Dendritic cell treated with granulocyte-macrophage colony-stimulating factor and Interleukin-4, amounts not matched to agents 40 ng/mL and 50 ng/mL, for 4 days (primary cell): Measurements from ENCODE around the gene GALNT2.

Experiments
- H3K27ac Mint-ChIP-seq: one replicate; pipeline ENCODE4 v1.8.0; 2022; ENCODE audit warnings: mild to moderate bottlenecking, mixed read lengths
- H3K27me3 Mint-ChIP-seq: one replicate; pipeline ENCODE4 v1.8.0; 2022; ENCODE audit warnings: mild to moderate bottlenecking, mixed read lengths
- H3K36me3 Mint-ChIP-seq: one replicate; pipeline ENCODE4 v1.8.0; 2022; ENCODE audit warnings: low read depth, mixed read lengths
- H3K4me1 Mint-ChIP-seq: one replicate; pipeline ENCODE4 v1.8.0; 2022; ENCODE audit warnings: low read depth, mixed read lengths
- H3K4me3 Mint-ChIP-seq: one replicate; pipeline ENCODE4 v1.8.0; 2022; ENCODE audit warnings: mild to moderate bottlenecking, moderate library complexity, mixed read lengths
- H3K9me3 Mint-ChIP-seq: one replicate; pipeline ENCODE4 v1.8.0; 2022; ENCODE audit warnings: mixed read lengths
- intact Hi-C: fragments of 100-400 bp; cut with micrococcal nuclease; formaldehyde crosslinking; loops from one replicate; pipeline ENCODE4 v1.15.0; 2022

Gene GALNT2

GRCh38 chr1:230100932-230101331, 33.9 kb downstream of the GALNT2 start:
- Mint-ChIP-seq H3K4me1 (peaks cover 45% of the 10 kb centered on the region), H3K27ac (no peak overlapping the region)
- intact Hi-C loops: no loop called here

DNA sequence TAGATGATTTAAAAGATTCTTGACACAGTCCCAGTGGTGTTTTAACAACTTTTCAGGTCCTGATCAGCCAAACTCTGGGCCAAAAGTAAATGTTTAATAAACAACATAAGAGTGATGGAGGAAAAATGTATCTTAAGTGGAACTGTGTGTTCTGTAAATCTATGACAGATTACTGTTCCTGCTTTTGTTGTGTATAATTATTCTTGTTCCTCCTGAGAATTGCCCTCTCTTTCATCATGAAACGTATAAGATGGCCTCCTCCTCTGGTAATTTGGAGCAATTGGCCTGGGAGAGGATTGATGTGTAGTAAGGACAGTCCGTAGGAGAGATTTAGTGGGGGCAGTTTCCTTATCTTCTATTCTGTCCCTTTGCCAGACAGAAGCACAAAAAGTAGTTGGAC, 34.5 kb downstream of the GALNT2 start:
- Mint-ChIP-seq H3K27me3 (no peaks in the 10 kb centered on the region), H3K9me3 (no peaks in the 10 kb centered on the region), H3K4me1 (peaks cover 46% of the 10 kb centered on the region), H3K4me3 (no peak overlapping the region), H3K36me3 (peaks cover 5% of the 10 kb centered on the region), H3K27ac (no peak overlapping the region)
- intact Hi-C loops: no loop called here

More at GRCh38 chr1:230100932-230101331, 33.9 kb downstream of the GALNT2 start:
- Mint-ChIP-seq H3K36me3 (peaks cover 5% of the 10 kb centered on the region), H3K27me3 (no peaks in the 10 kb centered on the region), H3K9me3 (no peaks in the 10 kb centered on the region), H3K4me3 (no peak overlapping the region)

- intact Hi-C loops: no loop called here
- H3K4me1 Mint-ChIP-seq: peaks cover 50% of the 10 kb centered on the region
- no peak overlapping the region for H3K4me3 Mint-ChIP-seq
- H3K36me3 Mint-ChIP-seq: peaks cover 5% of the 10 kb centered on the region
- no peaks in the 10 kb centered on the region for H3K9me3 Mint-ChIP-seq
- no peak overlapping the region for H3K27ac Mint-ChIP-seq
- no peaks in the 10 kb centered on the region for H3K27me3 Mint-ChIP-seq
These were observed 35.0 kb downstream of the GALNT2 start for GRCh38 chr1:230102046-230102445.

- peaks cover under 1% of the 10 kb centered on the region for H3K36me3 Mint-ChIP-seq
- H3K4me1 Mint-ChIP-seq: peaks cover 55% of the 10 kb centered on the region
- no peak overlapping the region for H3K27ac Mint-ChIP-seq
- no peak overlapping the region for H3K4me3 Mint-ChIP-seq
- H3K27me3 Mint-ChIP-seq: no peaks in the 10 kb centered on the region
- H3K9me3 Mint-ChIP-seq: no peaks in the 10 kb centered on the region
- intact Hi-C loops: no loop called here
These were observed 35.4 kb downstream of the GALNT2 start for GRCh38 chr1:230102472-230102871.

DNA sequence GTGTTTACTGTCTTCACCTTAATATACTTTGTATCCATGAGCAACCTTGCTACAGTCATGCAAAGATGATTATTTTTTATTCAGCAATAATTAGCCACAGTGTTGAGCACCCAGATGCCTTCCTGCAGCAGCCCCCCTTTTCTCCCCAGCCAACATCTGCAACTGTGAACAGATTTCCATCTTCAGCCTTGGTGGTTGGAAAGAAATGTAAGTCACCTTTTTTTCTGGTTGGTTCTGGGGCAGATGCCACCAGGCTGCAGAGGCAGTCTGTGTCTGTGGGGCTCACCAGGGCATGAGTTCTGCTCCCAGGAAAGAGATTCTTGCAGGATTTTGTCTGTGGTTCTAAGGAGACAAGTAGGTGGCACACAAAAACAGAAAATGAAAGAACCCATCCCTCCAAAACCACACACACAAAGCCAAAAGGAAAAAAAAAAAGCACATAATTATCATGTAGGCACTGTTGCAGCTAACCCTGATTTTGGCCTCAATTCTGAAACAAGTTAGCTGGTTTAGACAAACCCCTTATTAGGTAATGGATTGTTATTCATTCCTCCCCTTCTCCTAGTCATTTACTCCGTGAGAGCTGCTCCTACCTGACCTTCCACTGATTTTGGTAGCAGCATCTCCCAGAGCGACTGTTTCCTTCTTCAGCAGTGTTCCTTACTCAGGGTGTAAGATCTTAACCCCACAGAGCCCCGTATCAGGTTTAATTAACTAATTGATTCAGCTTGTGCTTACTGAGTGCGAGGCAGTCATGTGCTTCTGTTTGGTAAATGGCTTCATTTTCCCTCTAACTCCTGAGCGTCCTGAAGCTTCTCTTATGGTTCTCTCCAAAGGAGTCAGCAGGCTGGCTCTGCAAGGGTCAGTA, 36.5 kb downstream of the GALNT2 start:
- no peak overlapping the region for H3K4me3 Mint-ChIP-seq
- H3K4me1 Mint-ChIP-seq: peaks cover 62% of the 10 kb centered on the region
- intact Hi-C loops: no loop called here
- H3K9me3 Mint-ChIP-seq: no peaks in the 10 kb centered on the region
- no peaks in the 10 kb centered on the region for H3K36me3 Mint-ChIP-seq
- no peak overlapping the region for H3K27ac Mint-ChIP-seq
- H3K27me3 Mint-ChIP-seq: no peaks in the 10 kb centered on the region

- Mint-ChIP-seq H3K4me3 (peak overlapping the region; percentile 13), H3K4me1 (peaks cover 68% of the 10 kb centered on the region), H3K27ac (peak overlapping the region; percentile 46), H3K27me3 (no peaks in the 10 kb centered on the region), H3K36me3 (no peaks in the 10 kb centered on the region), H3K9me3 (no peaks in the 10 kb centered on the region)
- intact Hi-C loops: loop anchor here (5.0 kb wide), 2 partner anchors 43 to 63 kb away; no protein-coding TSS in a partner anchor
These were observed 37.6 kb downstream of the GALNT2 start for GRCh38 chr1:230104395-230105244.

DNA sequence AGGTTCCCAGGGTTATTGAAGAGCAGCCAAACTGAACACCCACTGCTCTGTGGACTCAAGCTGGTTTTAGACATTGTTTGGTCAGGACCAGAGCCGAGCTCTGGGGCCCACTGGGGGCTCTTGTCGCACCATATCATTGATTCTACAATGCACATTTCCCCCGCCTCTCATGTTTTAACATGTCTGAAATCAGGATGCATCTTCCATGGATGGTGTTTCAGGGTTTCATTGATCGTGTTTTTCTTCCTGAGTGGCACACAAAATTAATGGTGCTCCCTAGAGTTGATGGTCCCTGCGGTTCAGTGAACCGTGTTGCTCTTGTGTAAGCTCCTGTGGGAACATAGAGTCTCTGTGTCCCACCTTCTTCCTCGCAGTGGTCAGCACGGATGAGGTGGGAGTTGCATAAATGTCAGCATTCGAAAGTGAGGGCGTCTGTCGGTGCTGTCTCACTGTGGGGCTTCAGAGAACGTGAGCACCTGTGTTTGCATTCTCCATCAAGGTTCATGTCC, 38.3 kb downstream of the GALNT2 start:
- H3K4me3 Mint-ChIP-seq: no peak overlapping the region
- intact Hi-C loops: loop anchor here (5.0 kb wide), 2 partner anchors 42 to 62 kb away; no protein-coding TSS in a partner anchor
- no peaks in the 10 kb centered on the region for H3K9me3 Mint-ChIP-seq
- peaks cover 75% of the 10 kb centered on the region for H3K4me1 Mint-ChIP-seq
- no peaks in the 10 kb centered on the region for H3K36me3 Mint-ChIP-seq
- H3K27me3 Mint-ChIP-seq: no peaks in the 10 kb centered on the region
- peak overlapping the region; percentile 46 for H3K27ac Mint-ChIP-seq

DNA sequence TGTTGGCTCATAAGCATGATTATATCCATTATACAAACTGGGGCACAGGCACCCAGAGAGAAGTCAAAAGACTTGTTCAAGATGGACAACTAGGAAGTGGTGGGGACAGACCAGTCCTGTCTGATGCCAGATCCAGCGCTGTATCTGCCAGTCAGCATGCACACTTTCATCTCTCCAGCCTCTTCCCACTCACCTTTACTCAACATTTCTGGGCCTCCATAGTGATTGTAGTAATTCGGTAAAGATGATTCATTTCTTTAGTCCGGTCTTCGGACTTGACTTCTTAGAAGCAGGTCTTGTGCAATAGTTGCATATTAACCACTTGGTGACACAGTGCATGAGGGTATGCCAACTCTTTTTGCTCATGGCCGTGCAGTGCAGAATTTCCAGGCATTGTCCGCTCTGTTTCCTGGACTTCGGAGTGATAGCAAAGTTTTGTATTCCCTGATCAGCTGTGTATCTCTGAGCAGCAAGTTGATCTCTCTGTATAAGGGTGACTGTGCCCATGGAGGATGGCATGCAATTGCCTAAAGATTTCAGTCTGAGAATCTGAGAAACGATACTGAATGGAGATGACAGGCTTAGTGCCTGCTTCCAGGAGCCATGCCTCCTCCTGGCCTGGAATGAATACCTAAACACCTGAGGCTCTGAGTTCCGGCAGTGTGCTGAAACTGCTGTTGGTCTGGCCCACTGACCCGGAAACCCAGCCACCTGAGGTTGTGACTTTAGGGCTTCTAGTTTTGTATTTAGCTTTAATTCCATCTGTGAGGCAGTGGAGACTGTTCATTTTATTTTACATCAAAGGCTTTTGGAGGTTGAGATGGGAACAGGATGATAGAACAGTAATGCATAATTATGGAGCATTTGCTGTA, 39.0 kb downstream of the GALNT2 start:
- Mint-ChIP-seq H3K36me3 (no peaks in the 10 kb centered on the region), H3K4me1 (peaks cover 79% of the 10 kb centered on the region), H3K27me3 (no peaks in the 10 kb centered on the region), H3K27ac (no peak overlapping the region), H3K4me3 (no peak overlapping the region), H3K9me3 (no peaks in the 10 kb centered on the region)
- intact Hi-C loops: loop anchor here (5.0 kb wide), 2 partner anchors 41 to 61 kb away; no protein-coding TSS in a partner anchor

DNA sequence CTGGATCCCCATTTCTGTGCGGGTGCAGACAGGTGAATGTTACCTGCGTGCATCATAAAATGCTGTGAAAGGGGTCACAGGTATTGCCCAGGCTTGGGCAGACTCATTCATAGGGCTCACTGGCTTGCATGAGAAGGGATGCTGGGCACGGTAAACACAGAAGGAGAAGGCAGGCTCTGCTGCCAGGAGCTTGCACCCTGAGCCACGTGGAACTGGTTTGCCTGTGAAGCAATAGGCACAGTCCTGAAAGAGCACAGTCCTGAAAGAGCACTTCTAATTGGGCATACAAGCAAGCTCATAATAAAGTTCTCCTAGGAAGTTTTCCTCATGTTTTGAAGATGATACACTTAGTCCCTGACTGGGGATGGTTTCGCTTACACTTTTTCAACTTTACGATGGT, 40.9 kb downstream of the GALNT2 start:
- Mint-ChIP-seq H3K9me3 (no peaks in the 10 kb centered on the region), H3K27ac (no peak overlapping the region), H3K36me3 (no peaks in the 10 kb centered on the region), H3K4me1 (peaks cover 84% of the 10 kb centered on the region), H3K4me3 (no peak overlapping the region), H3K27me3 (no peaks in the 10 kb centered on the region)
- intact Hi-C loops: loop anchor here (5.0 kb wide), 2 partner anchors 39 to 59 kb away; no protein-coding TSS in a partner anchor

- no peaks in the 10 kb centered on the region for H3K9me3 Mint-ChIP-seq
- peaks cover 5% of the 10 kb centered on the region for H3K36me3 Mint-ChIP-seq
- intact Hi-C loops: loop anchor here (5.0 kb wide), 2 partner anchors 39 to 59 kb away; no protein-coding TSS in a partner anchor
- H3K4me1 Mint-ChIP-seq: peaks cover 86% of the 10 kb centered on the region
- no peak overlapping the region for H3K4me3 Mint-ChIP-seq
- H3K27me3 Mint-ChIP-seq: no peaks in the 10 kb centered on the region
- H3K27ac Mint-ChIP-seq: no peak overlapping the region
These were observed 41.5 kb downstream of the GALNT2 start for GRCh38 chr1:230108580-230108979.

GRCh38 chr1:230109066-230109465, 42.0 kb downstream of the GALNT2 start:
- Mint-ChIP-seq H3K4me3 (no peak overlapping the region), H3K36me3 (peaks cover 9% of the 10 kb centered on the region), H3K9me3 (no peaks in the 10 kb centered on the region), H3K4me1 (peaks cover 85% of the 10 kb centered on the region), H3K27ac (no peak overlapping the region), H3K27me3 (no peaks in the 10 kb centered on the region)
- intact Hi-C loops: loop anchor here (5.0 kb wide), 2 partner anchors 38 to 58 kb away; no protein-coding TSS in a partner anchor

DNA sequence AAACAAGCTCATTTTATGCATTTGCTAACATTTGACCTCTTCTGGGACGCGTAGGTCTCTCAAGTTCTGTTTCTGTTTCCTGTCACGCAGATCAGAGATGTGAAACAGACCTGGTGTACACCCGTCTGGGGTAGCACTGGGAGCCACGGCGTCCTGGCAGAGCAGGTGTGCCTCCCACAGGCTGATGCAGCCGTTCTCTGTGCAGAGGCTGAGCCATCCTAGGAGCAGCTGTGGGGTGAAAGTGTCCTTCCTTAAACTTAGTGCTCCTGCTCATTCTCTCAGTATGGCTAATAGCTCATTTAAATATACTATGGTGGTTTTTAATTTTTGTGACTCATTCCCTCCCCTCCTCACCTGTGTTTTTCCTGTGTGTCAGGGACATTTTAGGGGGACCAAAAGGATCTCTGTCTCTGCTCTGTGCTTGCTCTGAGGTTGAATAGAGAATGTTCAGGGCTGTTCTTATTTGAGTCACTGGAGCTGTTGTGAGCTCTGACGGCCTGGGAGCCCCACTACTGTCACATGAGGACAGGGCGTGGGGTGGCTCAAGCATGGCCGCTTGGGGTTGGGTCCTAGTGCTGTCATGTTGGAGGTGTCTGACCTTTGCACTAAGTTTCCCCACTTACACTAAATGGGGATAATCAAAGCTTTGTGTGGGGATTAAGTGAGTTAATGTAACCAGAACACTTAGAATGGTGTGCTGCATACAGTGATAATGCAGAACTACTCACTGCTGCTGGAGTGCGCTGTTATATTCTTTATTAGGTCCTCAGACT, 43.0 kb downstream of the GALNT2 start:
- Mint-ChIP-seq H3K4me1 (peaks cover 81% of the 10 kb centered on the region), H3K27me3 (no peaks in the 10 kb centered on the region), H3K27ac (peak overlapping the region; percentile 47), H3K36me3 (peaks cover 18% of the 10 kb centered on the region), H3K9me3 (no peaks in the 10 kb centered on the region), H3K4me3 (no peak overlapping the region)
- intact Hi-C loops: loop anchor here (5.0 kb wide), 2 partner anchors 37 to 57 kb away; no protein-coding TSS in a partner anchor
